ENCODE measurements around the gene ULK4. TPM values are rescaled to one million over a fixed set of nuclear protein-coding genes. Genes with fewer than 3 reads are reported as not detected.
"Not testable (repeated sequence)": the region's sequence is repeated elsewhere in the genome, so short reads cannot be mapped to it uniquely, and the experiment has no call there.

Gene ULK4
- total RNA-seq, 3 donors from 2014 or later = 7.2 to 10.1 (median 9.5) TPM

DNA sequence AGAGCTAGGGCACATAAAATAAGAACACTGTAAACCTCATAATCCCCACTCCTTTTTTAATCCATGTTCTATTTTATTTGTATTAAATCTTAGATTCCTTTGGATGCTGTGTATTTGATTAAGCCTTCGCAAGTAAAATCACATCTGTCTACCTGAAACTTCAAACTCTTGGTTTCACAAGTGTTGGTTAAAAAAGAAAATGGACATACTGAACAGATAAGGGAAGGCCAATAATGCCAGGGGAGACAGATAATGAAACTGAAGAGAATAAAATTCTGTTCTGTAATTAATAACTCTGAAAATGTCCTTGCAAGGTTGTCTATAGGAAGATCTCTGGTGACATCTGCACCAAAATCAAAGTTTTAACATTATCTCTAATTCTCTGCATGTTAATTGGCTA, 114.2 kb downstream of the ULK4 start:
- H3K4me3 ChIP-seq = no peak overlapping the region
- no peaks in the 10 kb centered on the region for H3K4me1 ChIP-seq (ENCODE audit: low read depth)
- TF ChIP-seq, protein P1, sequence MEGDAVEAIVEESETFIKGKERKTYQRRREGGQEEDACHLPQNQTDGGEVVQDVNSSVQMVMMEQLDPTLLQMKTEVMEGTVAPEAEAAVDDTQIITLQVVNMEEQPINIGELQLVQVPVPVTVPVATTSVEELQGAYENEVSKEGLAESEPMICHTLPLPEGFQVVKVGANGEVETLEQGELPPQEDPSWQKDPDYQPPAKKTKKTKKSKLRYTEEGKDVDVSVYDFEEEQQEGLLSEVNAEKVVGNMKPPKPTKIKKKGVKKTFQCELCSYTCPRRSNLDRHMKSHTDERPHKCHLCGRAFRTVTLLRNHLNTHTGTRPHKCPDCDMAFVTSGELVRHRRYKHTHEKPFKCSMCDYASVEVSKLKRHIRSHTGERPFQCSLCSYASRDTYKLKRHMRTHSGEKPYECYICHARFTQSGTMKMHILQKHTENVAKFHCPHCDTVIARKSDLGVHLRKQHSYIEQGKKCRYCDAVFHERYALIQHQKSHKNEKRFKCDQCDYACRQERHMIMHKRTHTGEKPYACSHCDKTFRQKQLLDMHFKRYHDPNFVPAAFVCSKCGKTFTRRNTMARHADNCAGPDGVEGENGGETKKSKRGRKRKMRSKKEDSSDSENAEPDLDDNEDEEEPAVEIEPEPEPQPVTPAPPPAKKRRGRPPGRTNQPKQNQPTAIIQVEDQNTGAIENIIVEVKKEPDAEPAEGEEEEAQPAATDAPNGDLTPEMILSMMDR (IDR thresholded peaks at IDR 0.05) = no peak
- intact Hi-C loops (cut with DNase I, micrococcal nuclease) = no loop called here
- no peaks in the 10 kb centered on the region for H3K9me3 ChIP-seq
- ATAC-seq (no peak), DNase-seq (no peak)
- no peaks in the 10 kb centered on the region for H3K36me3 ChIP-seq (ENCODE audit: low read depth)

DNA sequence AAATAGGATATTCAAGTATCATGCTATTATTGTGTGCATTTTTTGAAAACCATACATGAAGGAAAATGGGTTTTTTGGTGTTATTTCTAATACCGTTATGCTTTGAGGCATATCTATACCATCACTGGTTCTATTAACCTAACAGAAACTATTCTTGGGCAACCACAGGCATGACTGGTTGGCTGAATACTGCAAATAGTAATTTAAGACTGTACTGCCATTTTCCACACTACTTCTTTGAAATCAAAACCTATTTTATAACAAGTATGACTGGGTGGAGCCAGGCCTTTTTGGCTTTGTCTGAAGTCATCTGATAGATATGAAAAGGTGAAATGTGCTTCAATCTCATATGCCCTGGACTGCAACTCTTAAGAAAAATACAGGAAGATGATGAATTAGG, 115.1 kb downstream of the ULK4 start:
- DNase-seq (no peak), ATAC-seq (no peak)
- Histone ChIP-seq H3K4me1 (ENCODE audit: low read depth) (no peaks in the 10 kb centered on the region), H3K36me3 (ENCODE audit: low read depth) (no peaks in the 10 kb centered on the region), H3K4me3 (no peak overlapping the region), H3K9me3 (no peaks in the 10 kb centered on the region)
- TF ChIP-seq, protein P1 (IDR thresholded peaks at IDR 0.05) = no peak
- intact Hi-C loops (cut with DNase I, micrococcal nuclease) = no loop called here

DNA sequence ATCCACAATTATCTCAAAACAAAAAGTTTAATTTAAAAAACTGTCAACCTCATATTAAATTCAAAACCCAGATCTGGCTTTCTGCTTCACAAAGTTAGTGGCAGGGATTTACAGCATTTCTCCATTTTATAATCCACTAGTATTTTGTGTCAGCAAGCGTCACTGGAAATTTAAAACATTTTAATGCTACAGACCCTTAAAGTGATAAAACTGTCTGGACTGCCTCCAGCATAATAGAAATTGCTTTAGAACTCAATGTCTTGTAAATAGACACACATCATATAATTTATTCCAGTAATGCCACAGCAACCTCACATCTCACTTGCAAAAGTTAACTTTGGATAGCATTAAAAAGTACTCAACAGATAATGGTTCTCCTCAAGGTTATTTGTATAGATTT, 116.1 kb downstream of the ULK4 start:
- Histone ChIP-seq H3K9me3 (peaks cover 4% of the 10 kb centered on the region), H3K4me3 (no peak overlapping the region), H3K4me1 (ENCODE audit: low read depth) (no peaks in the 10 kb centered on the region), H3K36me3 (ENCODE audit: low read depth) (no peaks in the 10 kb centered on the region)
- DNase-seq = no peak
- TF ChIP-seq, protein P1 (IDR thresholded peaks at IDR 0.05) = no peak
- ATAC-seq = no peak
- intact Hi-C loops (cut with DNase I, micrococcal nuclease) = no loop called here

DNA sequence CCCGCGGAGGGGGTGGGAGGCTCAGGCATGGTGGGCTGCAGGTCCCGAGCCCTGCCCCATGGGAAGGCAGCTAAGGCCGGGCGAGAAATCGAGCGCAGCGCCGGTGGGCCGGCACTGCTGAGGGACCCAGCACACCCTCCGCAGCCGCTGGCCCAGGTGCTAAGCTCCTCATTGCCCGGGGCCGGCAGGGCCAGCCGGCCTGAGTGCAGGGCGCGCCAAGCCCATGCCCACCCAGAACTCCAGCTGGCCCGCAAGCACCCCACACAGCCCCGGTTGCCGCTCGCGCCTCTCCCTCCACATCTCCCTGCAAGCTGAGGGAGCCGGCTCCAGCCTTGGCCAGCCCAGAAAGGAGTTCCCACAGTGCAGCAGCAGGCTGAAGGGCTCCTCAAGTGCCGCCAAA, 117.6 kb downstream of the ULK4 start:
- ATAC-seq; H3K4me1 ChIP-seq (ENCODE audit: low read depth); DNase-seq; H3K9me3 ChIP-seq; H3K36me3 ChIP-seq (ENCODE audit: low read depth); H3K4me3 ChIP-seq; intact Hi-C loops (cut with DNase I, micrococcal nuclease): not testable (repeated sequence)

DNA sequence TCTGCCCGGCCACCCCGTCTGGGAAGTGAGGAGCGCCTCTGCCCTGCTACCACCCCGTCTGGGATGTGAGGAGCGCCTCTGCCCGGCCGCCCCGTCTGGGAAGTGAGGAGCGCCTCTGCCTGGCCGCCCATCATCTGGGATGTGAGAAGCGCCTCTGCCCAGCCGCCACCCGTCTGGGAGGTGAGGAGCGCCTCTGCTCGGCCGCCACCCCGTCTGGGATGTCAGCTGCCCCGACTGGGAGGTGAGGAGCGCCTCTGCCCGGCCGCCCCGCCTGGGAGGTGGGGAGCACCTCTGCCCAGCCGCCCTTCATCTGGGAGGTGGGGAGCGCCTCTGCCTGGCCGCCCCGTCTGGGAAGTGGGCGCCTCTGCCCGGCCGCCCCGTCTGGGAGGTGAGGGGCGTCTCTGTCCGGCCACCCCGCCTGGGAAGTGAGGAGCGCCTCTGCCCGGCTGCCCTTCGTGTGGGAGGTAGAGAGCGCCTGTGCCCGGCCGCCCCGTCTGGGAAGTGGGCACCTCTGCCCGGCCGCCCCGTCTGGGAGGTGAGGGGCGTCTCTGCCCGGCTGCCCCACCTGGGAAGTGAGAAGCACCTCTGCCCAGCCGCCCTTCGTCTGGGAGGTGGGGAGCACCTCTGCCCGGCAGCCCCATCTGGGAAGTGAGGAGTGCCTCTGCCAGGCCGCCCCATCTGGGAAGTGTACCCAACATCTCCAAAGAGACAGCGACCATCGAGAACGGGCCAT, 120.8 kb downstream of the ULK4 start:
- H3K9me3 ChIP-seq; ATAC-seq; H3K36me3 ChIP-seq (ENCODE audit: low read depth); DNase-seq; H3K4me3 ChIP-seq; intact Hi-C loops (cut with DNase I, micrococcal nuclease); H3K4me1 ChIP-seq (ENCODE audit: low read depth): not testable (repeated sequence)

DNA sequence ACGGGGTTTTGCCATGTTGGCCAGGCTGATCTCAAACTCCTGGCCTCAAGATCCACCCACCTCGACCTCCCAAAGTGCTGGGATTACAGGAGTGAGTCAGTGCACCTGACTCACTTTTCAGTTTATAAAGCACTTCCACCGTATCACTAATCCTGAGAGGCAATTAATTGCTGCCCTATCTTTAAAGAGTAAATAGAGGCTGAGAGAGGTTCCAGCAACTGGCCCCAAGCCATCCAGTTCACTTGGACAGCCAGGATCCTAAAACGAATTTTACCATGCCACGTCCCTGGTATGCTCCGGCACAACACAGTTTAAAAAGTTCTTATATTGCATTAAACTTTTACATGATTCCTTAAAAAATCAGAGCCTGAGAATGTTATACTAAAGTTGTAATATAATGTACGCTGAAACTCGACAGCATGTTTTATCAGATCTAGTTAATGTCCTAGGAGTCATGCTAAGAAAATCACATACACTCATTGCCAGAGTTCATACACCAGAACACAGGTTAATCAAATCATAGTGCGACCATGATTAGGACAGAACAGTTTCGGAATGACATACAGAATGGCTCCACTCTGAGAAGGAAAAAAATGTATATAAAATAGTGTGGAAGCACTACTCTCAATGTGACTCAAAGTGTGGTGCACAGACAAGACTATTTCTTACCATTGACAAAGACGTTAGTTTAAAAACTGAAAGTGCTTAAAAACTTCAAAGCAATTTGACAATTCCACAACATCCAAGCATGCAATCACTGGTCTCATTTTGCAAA, 125.4 kb downstream of the ULK4 start:
- no peak for ATAC-seq
- intact Hi-C loops (cut with DNase I, micrococcal nuclease) = no loop called here

More for the DNA sequence above, 125.4 kb downstream of the ULK4 start:
- Histone ChIP-seq H3K9me3 (peaks cover 7% of the 10 kb centered on the region), H3K4me3 (no peak overlapping the region), H3K36me3 (ENCODE audit: low read depth) (no peaks in the 10 kb centered on the region), H3K4me1 (ENCODE audit: low read depth) (no peaks in the 10 kb centered on the region)
- TF ChIP-seq, protein P1 (IDR thresholded peaks at IDR 0.05) = no peak
- DNase-seq = no peak
